ENCODE data around the gene HPS3. TPM values are rescaled to one million over a fixed set of nuclear protein-coding genes. Genes with fewer than 3 reads are reported as not detected.

The HPS3 gene
- polyA plus RNA-seq, 1 of the 3 experiments (the other 2 are of a cell fraction), result 9.4 TPM

DNA sequence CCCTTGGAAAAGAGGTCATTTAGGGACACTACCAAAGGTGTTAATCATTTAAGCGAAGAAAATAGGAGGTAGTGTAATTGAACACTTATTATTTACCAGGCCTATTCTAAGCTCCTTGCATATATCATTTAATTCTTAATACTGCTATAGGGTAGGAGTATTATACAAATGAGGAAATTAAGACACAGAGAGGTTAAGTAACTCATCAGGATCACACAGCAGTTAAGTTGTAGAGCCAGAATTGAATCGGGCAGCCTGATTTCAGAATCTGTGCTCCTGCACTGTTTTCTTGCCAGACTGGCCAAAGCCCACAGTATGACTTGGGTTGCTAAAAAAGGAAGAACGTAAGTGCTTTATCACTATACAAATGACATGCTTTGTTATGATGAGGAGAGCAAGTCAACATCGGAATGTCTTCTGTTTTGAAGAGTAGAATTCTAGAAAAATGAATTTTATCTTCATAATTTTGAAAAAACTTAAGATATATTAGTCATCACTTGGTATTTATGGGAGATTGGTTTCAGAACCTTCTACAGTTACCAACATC lies 31.4 kb downstream of the HPS3 start:
- POLR2A ChIA-PET, result interaction anchor here (1.4 kb wide), 1 partner anchor 31 kb away, joined by 3 read pairs; no protein-coding TSS in a partner anchor
- peaks cover 52 to 77% of the 10 kb centered on the region in 2 experiments for H3K36me3 ChIP-seq (replicated peaks in 1 of 2; ENCODE audit: control insufficient read depth in 1 of 2, insufficient read depth in 2 of 2, low read length in 1 of 2)
- CTCF ChIA-PET, result interaction anchor here (1.1 kb wide), 1 partner anchor 30 kb away, joined by 3 read pairs; no protein-coding TSS in a partner anchor

DNA sequence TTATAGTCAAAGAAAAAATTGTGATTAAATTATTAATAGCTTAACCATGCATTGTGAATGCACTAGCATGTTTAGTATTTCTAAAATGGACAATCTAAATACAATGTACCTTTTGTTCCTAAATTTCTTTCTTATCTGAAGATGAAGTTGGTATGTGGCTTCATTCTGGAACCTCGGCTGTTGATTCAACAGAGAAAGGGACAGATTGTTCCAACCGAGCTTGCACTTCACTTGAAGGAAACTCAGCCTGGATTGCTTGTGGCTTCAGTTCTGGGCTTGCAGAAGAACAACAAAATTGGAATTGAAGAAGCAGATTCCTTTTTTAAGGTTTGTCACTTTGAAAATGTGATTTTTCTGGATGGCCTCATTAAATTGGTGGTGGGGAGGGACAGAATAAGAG lies 32.6 kb downstream of the HPS3 start:
- no peak overlapping the region for H3K27ac ChIP-seq (ENCODE audit: low read depth in 2 of 2, low read length in 1 of 2)

More for the DNA sequence above, 31.4 kb downstream of the HPS3 start:
- Histone ChIP-seq H3K4me1 (ENCODE audit: control insufficient read depth in 1 of 2, insufficient read depth in 2 of 2, low read depth in 1 of 2, low read length in 1 of 2) (no peaks in the 10 kb centered on the region; a peak in 1 of 4 replicates), H3K79me2 (ENCODE audit: insufficient read depth) (no peaks in the 10 kb centered on the region), H2AFZ (ENCODE audit: low read depth) (no peak overlapping the region), H3K27me3 (ENCODE audit: insufficient read depth) (no peaks in the 10 kb centered on the region), H3K4me3 (ENCODE audit: low read depth in 2 of 2, low read length in 1 of 2) (no peak overlapping the region), H3K9ac (no peak overlapping the region), H3F3A (replicated peaks; ENCODE audit: insufficient read depth) (no peaks in the 10 kb centered on the region), H4K20me1 (ENCODE audit: insufficient read depth) (no peaks in the 10 kb centered on the region), H3K9me2 (no peaks in the 10 kb centered on the region), H3K27ac (ENCODE audit: low read depth in 2 of 2, low read length in 1 of 2) (no peak overlapping the region), H3K9me3 (no peaks in the 10 kb centered on the region), H3K4me2 (no peak overlapping the region)
- WGBS (ENCODE audit: low lambda C conversion rate), result 93% methylated on average over 4 of the region's 4 CpGs
- DNase-seq, result no peak
- TF ChIP-seq MXI1 (IDR thresholded peaks at IDR 0.05; ENCODE audit: low read depth, low read length) (no peak), EP300 (IDR thresholded peaks at IDR 0.05; ENCODE audit: borderline replicate concordance in 1 of 2, low read depth in 1 of 2, low read length in 1 of 2) (no peak), FOXJ3 (CRISPR knock-in tag; IDR thresholded peaks at IDR 0.05) (no peak), TEAD4 (IDR thresholded peaks at IDR 0.05; ENCODE audit: borderline replicate concordance, insufficient read depth) (no peak), TCF12 (IDR thresholded peaks at IDR 0.05) (no peak)
- TF ChIP-seq, protein P1, sequence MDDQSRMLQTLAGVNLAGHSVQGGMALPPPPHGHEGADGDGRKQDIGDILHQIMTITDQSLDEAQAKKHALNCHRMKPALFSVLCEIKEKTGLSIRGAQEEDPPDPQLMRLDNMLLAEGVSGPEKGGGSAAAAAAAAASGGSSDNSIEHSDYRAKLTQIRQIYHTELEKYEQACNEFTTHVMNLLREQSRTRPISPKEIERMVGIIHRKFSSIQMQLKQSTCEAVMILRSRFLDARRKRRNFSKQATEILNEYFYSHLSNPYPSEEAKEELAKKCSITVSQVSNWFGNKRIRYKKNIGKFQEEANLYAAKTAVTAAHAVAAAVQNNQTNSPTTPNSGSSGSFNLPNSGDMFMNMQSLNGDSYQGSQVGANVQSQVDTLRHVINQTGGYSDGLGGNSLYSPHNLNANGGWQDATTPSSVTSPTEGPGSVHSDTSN (IDR thresholded peaks at IDR 0.05), result 0 out of 2 replicates have a peak, but pooled peaks have one; percentile 32
- TF ChIP-seq, protein P2, sequence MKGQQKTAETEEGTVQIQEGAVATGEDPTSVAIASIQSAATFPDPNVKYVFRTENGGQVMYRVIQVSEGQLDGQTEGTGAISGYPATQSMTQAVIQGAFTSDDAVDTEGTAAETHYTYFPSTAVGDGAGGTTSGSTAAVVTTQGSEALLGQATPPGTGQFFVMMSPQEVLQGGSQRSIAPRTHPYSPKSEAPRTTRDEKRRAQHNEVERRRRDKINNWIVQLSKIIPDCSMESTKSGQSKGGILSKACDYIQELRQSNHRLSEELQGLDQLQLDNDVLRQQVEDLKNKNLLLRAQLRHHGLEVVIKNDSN (IDR thresholded peaks at IDR 0.05; ENCODE audit: borderline replicate concordance, low read depth), result no peak

More for the DNA sequence above, 32.6 kb downstream of the HPS3 start:
- TF ChIP-seq FOXM1 (IDR thresholded peaks at IDR 0.05; ENCODE audit: low read depth), result no peak
- no peak for TF ChIP-seq FOXJ3 (CRISPR knock-in tag; IDR thresholded peaks at IDR 0.05)
- no peak for TF ChIP-seq MXI1 (IDR thresholded peaks at IDR 0.05; ENCODE audit: low read depth, low read length)
- TF ChIP-seq NRF1 (IDR thresholded peaks at IDR 0.05; ENCODE audit: low read depth, low read length), result no peak
- TF ChIP-seq, protein P3, sequence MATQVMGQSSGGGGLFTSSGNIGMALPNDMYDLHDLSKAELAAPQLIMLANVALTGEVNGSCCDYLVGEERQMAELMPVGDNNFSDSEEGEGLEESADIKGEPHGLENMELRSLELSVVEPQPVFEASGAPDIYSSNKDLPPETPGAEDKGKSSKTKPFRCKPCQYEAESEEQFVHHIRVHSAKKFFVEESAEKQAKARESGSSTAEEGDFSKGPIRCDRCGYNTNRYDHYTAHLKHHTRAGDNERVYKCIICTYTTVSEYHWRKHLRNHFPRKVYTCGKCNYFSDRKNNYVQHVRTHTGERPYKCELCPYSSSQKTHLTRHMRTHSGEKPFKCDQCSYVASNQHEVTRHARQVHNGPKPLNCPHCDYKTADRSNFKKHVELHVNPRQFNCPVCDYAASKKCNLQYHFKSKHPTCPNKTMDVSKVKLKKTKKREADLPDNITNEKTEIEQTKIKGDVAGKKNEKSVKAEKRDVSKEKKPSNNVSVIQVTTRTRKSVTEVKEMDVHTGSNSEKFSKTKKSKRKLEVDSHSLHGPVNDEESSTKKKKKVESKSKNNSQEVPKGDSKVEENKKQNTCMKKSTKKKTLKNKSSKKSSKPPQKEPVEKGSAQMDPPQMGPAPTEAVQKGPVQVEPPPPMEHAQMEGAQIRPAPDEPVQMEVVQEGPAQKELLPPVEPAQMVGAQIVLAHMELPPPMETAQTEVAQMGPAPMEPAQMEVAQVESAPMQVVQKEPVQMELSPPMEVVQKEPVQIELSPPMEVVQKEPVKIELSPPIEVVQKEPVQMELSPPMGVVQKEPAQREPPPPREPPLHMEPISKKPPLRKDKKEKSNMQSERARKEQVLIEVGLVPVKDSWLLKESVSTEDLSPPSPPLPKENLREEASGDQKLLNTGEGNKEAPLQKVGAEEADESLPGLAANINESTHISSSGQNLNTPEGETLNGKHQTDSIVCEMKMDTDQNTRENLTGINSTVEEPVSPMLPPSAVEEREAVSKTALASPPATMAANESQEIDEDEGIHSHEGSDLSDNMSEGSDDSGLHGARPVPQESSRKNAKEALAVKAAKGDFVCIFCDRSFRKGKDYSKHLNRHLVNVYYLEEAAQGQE (IDR thresholded peaks at IDR 0.05; ENCODE audit: low read depth, low read length), result no peak
- TF ChIP-seq RAD21 (IDR thresholded peaks at IDR 0.05; ENCODE audit: low read length), result no peak
- no peak for TF ChIP-seq SIN3A (IDR thresholded peaks at IDR 0.05; ENCODE audit: borderline replicate concordance, low read depth, low read length)
- no peak for TF ChIP-seq JUND (IDR thresholded peaks at IDR 0.05)
- TF ChIP-seq, protein P4, sequence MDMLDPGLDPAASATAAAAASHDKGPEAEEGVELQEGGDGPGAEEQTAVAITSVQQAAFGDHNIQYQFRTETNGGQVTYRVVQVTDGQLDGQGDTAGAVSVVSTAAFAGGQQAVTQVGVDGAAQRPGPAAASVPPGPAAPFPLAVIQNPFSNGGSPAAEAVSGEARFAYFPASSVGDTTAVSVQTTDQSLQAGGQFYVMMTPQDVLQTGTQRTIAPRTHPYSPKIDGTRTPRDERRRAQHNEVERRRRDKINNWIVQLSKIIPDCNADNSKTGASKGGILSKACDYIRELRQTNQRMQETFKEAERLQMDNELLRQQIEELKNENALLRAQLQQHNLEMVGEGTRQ (IDR thresholded peaks at IDR 0.05; ENCODE audit: borderline replicate concordance, low read depth, low read length), result no peak
- no peak for TF ChIP-seq EP300 (IDR thresholded peaks at IDR 0.05; ENCODE audit: borderline replicate concordance in 1 of 2, low read depth in 1 of 2, low read length in 1 of 2)
- TF ChIP-seq TCF12 (IDR thresholded peaks at IDR 0.05), result no peak
- Histone ChIP-seq H3K4me3 (ENCODE audit: low read depth in 2 of 2, low read length in 1 of 2) (no peak overlapping the region), H3K4me1 (ENCODE audit: control insufficient read depth in 1 of 2, insufficient read depth in 2 of 2, low read depth in 1 of 2, low read length in 1 of 2) (no peaks in the 10 kb centered on the region; a peak in 1 of 4 replicates), H4K20me1 (ENCODE audit: insufficient read depth) (no peaks in the 10 kb centered on the region), H3K9me3 (no peaks in the 10 kb centered on the region), H3K36me3 (replicated peaks in 1 of 2; ENCODE audit: control insufficient read depth in 1 of 2, insufficient read depth in 2 of 2, low read length in 1 of 2) (peaks cover 54 to 79% of the 10 kb centered on the region in 2 experiments), H3K79me2 (ENCODE audit: insufficient read depth) (no peaks in the 10 kb centered on the region), H2AFZ (ENCODE audit: low read depth) (no peak overlapping the region), H3F3A (replicated peaks; ENCODE audit: insufficient read depth) (no peaks in the 10 kb centered on the region), H3K27me3 (ENCODE audit: insufficient read depth) (no peaks in the 10 kb centered on the region), H3K9me2 (no peaks in the 10 kb centered on the region), H3K4me2 (no peak overlapping the region), H3K9ac (no peak overlapping the region)
- no peak for DNase-seq
- ChIA-PET POLR2A (no interaction called here), CTCF (interaction anchor here (0.6 to 2.5 kb wide), 2 partner anchors 42 to 112 kb away, joined by 3 to 9 read pairs; no protein-coding TSS in a partner anchor)
- 89% methylated on average over 2 of the region's 2 CpGs for WGBS (ENCODE audit: low lambda C conversion rate)

All from SK-N-SH (cell line).